H1 (cell line): ENCODE results near the gene EIF2AK2. TPM values are rescaled to one million over a fixed set of nuclear protein-coding genes. Genes with fewer than 3 reads are reported as not detected.

Source experiments
- ASH2L ChIP-seq: fragments of 200-600, 300-600 bp; sonication (generic); IDR thresholded peaks from one replicate; pipeline ENCODE4 v1.7.1; 2017; ENCODE audit warnings: low read length
- ATF2 ChIP-seq: IDR thresholded peaks from 2 replicates; pipeline ENCODE4 v1.6.1; 2012; ENCODE audit warnings: low read length, inconsistent platforms
- CEBPB ChIP-seq: IDR thresholded peaks from 2 replicates; pipeline ENCODE4 v1.6.1; 2012; ENCODE audit warnings: low read depth, low read length
- CHD2 ChIP-seq: IDR thresholded peaks from 2 replicates; pipeline ENCODE4 v1.6.1; 2012; ENCODE audit warnings: low read length, improper control_type of control experiment
- CHD7 ChIP-seq: fragments of 300-600 bp; sonication (generic); IDR thresholded peaks from 2 replicates; pipeline ENCODE4 v1.7.1; 2012; ENCODE audit warnings: low read length, moderate library complexity, mild to moderate bottlenecking, inconsistent platforms; ENCODE audit not compliant: insufficient replicate concordance
- CREB1 ChIP-seq: IDR thresholded peaks from 2 replicates; pipeline ENCODE4 v1.6.1; 2012; ENCODE audit warnings: inconsistent platforms
- KDM4A ChIP-seq: IDR thresholded peaks from one replicate; pipeline ENCODE4 v1.7.1; 2012; ENCODE audit warnings: low read depth, mild to moderate bottlenecking, moderate library complexity, low read length, inconsistent platforms; ENCODE audit not compliant: severe bottlenecking
- KDM5A ChIP-seq: fragments of 200-600 bp; IDR thresholded peaks from 2 replicates; pipeline ENCODE4 v1.7.1; 2012; ENCODE audit warnings: mild to moderate bottlenecking, low read length, inconsistent platforms, mixed read lengths
- MAFK ChIP-seq: IDR thresholded peaks from 2 replicates; pipeline ENCODE4 v1.6.1; 2012; ENCODE audit warnings: low read depth, mild to moderate bottlenecking, improper control_type of control experiment, low read length
- USF2 ChIP-seq: IDR thresholded peaks from 2 replicates; pipeline ENCODE4 v1.6.1; 2011; ENCODE audit warnings: low read length, improper control_type of control experiment
- polyA plus RNA-seq, 7 experiments: library from polyadenylated mRNA; depleted of rRNA in 3 of 7; stranded (reverse) in 5 of 7; unstranded in 2 of 7; fragments of >200 nt in 5 of 7; fragments of 200-250 nt in 2 of 7; gene quantifications; 1 replicate in 5 of 7; 2 replicates in 1 of 7; 4 replicates in 1 of 7; pipeline versions ENCODE4 v1.2.1 to v1.2.3, GENCODE V29; 2011 to 2013; ENCODE audit warnings: missing spikeins in 2 of 7, mixed read lengths in 2 of 7
- total RNA-seq: library from RNA; stranded (reverse); fragmentation: NEBNext Ultra II Directional; extraction: Animal tissue kit (Norgen Biotek cat#: 25700); gene quantifications from 2 replicates; pipeline ENCODE4 v1.2.1, GENCODE V29; 2021

The EIF2AK2 gene
- total and polyA plus RNA-seq, 2 of the 8 experiments (the other 6 are each of a cell fraction or from before 2014, with no cell fraction given): 13.1 to 46.9 TPM

- TF ChIP-seq CHD7: no peak
- no peak for TF ChIP-seq USF2
- no peak for TF ChIP-seq CHD2
- no peak for TF ChIP-seq ASH2L
- no peak for TF ChIP-seq CREB1
- no peak for TF ChIP-seq MAFK
- TF ChIP-seq KDM5A: no peak
- TF ChIP-seq CEBPB: no peak
- no peak for TF ChIP-seq KDM4A
- TF ChIP-seq ATF2: no peak
These were observed 39.2 kb downstream of the EIF2AK2 start (continued) for GRCh38 chr2:37117566-37117965.
